IPS-NIHi7 (cell line): ENCODE data around the gene ZFP3.
"Not testable (repeated sequence)": the region's sequence is repeated elsewhere in the genome, so short reads cannot be mapped to it uniquely, and the experiment has no call there.

Source experiments
- DNase-seq: peaks from one replicate; pipeline ENCODE4 v3.0.0; 2012; ENCODE audit warnings: mixed read lengths; ENCODE audit errors: extremely low spot score

Gene ZFP3

GRCh38 chr17:5124896-5125295 is 46.6 kb downstream of the ZFP3 start:
- not testable (repeated sequence) for DNase-seq

- DNase-seq = no peak
Measured at GRCh38 chr17:5126719-5127488, 48.6 kb downstream of the ZFP3 start.

DNA sequence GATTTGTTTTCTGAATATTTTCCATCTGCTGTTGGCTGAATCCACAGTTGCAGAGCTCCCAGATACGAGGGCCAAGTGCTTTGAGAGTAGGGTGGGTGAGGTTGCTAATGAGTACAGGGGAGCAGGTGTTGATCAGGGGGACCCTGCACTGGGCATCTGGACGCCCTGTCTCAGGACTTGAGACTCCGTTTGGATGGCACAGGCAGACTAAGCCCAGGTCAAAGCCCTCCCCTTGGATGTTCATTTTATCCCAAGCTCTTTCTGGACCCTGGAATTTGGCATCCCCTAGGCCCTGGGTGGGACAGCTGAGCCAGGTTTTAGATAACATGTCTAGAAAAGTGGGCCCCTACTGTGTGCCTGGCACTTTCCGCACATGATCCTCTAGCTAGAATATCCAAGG is 49.6 kb downstream of the ZFP3 start:
- DNase-seq = no peak

GRCh38 chr17:5128387-5128786 is 50.1 kb downstream of the ZFP3 start:
- DNase-seq = not testable (repeated sequence)

GRCh38 chr17:5128905-5129535 is 50.8 kb downstream of the ZFP3 start:
- DNase-seq = no peak

GRCh38 chr17:5129770-5130169 is 51.5 kb downstream of the ZFP3 start:
- DNase-seq = not testable (repeated sequence)

GRCh38 chr17:5130261-5130660 is 52.0 kb downstream of the ZFP3 start:
- DNase-seq = not testable (repeated sequence)

GRCh38 chr17:5130687-5131086 is 52.4 kb downstream of the ZFP3 start:
- DNase-seq = not testable (repeated sequence)

GRCh38 chr17:5131146-5131715 is 53.0 kb downstream of the ZFP3 start:
- no peak for DNase-seq

GRCh38 chr17:5131799-5132502 is 53.7 kb downstream of the ZFP3 start:
- not testable (repeated sequence) for DNase-seq

DNA sequence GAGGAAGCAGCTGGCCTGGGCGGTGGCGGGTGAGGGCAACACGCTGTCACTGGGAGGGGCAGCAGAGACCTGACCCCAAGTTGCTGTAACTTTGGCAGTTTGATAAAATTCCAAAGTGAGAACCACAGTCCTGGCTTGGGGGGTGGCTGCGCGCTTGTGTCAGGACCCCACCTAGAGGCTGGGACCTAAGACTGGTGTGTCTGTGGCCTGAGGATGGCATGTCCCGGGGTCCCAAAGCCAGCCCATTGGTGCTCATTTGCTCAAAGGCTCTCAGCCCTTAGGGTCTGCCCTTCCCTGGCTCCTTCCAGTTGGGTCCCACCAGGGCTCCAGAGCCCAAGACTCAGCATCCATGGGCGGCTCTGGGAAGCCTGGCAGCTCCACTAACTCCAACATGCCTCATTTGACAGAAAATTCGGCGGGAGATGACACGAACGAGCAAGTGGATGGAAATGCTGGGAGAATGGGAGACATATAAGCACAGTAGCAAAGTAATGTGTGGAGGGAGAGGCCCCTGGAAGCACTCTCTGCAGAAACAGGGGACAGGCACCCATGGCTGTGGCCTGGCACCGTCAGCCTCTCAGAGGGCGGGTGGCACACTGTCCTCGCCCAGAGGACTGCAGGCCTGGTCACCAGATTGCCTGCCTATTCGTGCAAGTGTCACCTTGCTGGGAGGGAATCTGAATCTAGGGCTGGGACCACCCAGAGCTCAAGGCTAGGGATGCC is 54.4 kb downstream of the ZFP3 start:
- not testable (repeated sequence) for DNase-seq

DNA sequence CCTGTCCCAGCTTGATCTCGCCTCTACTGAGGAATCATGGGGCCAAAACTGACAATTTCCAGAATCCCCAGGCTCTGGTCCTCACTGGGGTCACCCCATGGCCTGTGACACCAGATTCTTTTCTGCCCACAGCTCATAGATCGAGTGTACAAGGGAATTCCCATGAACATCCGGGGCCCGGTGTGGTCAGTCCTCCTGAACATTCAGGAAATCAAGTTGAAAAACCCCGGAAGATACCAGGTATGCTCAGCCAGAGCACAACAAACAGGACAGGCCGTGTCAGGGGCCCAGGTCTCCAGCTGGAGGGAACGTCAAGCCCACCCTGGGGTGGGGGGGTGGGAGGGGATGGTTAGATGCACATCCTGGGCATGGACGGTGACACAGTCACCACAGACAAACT is 55.0 kb downstream of the ZFP3 start:
- no peak for DNase-seq

DNA sequence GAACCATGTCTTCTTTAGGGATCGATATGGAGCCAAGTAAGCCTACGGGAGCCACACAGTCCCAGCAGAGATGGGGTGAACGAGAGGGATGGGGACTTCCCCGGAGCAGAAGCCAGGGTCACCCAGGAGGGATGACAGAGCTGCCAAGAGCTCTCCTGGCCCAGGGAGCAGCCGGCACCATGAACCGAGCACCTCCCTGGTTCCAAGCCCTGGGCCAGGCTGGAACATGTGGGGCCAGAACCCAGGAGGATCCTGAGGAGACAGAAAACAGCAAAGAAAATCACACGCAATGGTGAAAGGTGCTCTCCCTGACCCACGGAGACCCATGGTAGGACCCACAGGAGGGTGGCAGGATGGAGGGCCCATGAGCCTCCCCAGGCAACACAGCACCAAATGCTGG is 55.7 kb downstream of the ZFP3 start:
- not testable (repeated sequence) for DNase-seq

DNA sequence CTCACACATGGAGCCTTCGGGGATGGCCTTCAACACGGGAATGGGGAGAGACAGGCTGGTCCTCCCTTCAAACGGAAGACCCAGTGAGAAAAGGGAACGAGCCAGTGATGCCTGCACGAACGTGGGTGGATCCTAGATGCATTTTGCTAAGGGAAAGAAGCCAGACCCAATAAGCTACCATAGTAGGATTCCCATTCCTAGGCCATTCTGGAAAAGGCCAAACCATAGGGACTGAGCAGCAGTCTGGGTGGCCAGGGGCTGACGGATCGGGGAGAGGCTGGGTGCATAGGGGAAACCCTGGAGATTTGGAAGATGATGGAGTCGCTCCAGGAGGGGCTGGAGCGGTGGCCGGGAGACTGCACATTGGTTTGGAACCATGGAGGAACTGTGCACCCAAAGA is 56.3 kb downstream of the ZFP3 start:
- not testable (repeated sequence) for DNase-seq

DNA sequence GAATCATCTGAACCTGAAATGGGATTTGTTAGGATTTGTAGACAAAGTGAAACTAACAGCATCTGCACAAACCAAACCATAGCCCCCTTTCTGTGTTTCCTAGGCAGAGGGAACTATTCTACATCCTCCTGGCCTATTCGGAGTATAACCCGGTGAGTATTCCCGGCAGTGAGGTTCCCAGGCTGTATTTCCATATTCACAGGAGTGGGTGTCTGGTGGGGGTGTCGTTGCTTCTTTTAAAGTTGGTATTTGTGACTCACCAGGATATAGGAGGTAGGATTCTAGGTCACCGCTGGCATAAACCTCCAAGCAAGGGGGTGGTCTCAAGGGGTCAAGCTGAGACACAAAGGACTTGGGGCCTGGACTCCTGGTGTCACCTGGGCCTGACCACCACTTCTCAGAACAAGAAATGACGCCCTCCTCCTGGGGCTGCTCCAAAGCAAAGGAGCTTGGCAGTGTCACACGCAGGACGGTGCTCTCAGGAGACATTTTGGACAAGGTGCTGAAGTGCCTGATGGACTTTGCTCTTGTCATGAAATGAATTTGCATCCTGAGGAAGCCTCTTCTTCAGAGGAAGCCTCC is 57.0 kb downstream of the ZFP3 start:
- DNase-seq = not testable (repeated sequence)

- no peak for DNase-seq
Measured at GRCh38 chr17:5135726-5136579, 57.7 kb downstream of the ZFP3 start.

DNA sequence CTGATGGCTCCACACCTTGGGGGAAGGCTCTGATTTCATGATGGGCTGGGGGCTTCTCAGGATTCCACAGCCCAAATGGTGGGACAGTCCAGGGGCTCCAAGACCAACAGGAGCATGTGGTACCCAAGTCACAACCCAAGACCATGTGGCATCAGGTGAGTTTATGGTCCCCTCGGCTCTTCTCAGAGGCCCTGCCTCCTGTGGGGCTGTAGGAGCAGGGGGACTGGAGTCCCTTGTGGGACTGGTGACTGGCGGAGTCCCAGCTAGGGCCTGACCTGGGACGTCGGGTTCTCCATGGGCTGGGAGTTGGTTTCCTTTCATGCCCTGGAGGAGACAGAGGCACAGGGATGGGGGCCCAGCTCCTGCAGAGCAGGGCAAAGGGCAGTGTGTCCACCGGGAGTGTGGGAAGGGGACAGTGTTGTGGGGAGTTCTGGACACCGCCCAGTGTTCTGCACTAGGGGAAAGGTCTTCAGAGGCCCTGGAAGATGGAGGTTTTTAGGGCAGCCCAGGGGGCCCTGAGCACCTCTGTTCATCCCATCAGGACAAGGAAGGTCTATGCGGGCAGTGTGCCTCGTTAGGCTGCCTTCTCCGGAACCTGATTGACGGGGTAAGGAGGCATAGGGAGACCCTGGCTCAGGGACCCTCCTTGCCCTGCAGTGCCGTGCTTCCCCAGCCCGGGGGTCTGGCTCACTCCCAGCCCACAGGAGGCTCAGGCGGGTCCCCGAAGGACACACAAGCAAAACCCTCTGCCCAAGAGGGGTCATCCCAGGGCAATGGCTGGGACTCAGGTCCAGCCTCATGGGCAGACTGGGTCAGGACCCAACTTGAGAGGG is 58.5 kb downstream of the ZFP3 start:
- DNase-seq = not testable (repeated sequence)

DNA sequence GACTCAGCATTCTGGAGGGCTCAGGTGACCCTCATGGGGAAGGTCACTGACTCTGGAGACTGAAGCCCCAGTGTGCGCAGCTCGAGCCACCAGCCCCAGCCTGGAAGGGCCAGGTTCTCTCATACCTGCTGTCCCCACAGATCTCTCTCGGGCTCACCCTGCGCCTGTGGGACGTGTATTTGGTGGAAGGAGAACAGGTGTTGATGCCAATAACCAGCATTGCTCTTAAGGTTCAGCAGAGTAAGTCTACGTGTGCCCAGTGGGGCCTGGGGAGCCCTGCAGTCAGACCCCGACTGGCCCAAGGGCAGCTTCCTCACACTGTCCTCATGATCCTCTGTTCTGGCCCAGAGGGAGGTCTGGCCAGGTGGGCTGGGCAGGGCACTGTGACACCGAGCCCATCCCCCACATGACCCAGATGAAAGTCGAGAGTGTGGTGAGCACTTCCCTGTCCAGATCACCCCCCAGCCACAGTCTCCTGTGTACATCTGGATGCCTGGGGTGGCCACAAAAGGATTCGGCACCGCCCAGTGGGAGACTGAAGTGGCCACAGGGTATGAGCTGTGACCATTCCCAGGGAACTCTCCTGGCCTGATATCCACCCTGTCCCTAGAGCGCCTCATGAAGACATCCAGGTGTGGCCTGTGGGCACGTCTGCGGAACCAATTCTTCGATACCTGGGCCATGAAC is 59.4 kb downstream of the ZFP3 start:
- DNase-seq = not testable (repeated sequence)

DNA sequence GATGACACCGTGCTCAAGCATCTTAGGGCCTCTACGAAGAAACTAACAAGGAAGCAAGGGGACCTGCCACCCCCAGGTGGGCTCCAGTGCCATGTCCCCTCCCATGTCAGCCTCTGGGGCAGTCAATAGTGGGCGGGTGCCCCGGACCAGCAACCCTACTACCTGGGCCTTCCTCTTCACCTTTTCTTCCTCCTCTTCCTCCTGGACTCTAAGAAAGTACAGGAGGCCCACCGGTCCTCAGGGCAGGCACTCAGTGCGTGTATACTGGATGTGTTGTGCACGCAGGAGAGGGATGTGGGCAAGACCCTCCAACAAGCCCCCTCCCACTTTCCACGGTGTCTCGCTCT is 59.9 kb downstream of the ZFP3 start:
- DNase-seq = not testable (repeated sequence)
